HL-60 (cell line): Measurements from ENCODE around the gene CEP72.

ENCODE experiments used
- CTCF ChIP-seq: IDR thresholded peaks from one replicate; pipeline ENCODE4 v1.5.1; 2011; ENCODE audit warnings: low read length, control low read depth, inconsistent platforms; ENCODE audit not compliant: insufficient read depth
- GABPA ChIP-seq: IDR thresholded peaks from 2 replicates; pipeline ENCODE4 v1.6.1; 2012; ENCODE audit warnings: low read depth
- POLR2AphosphoS5 ChIP-seq: IDR thresholded peaks from 2 replicates; pipeline ENCODE4 v1.6.1; 2012; ENCODE audit warnings: low read depth
- TF ChIP-seq, protein P1 (sequence below): IDR thresholded peaks from 2 replicates; pipeline ENCODE4 v1.6.1; 2012; ENCODE audit warnings: low read depth; ENCODE audit not compliant: insufficient replicate concordance

GRCh38 chr5:622946-623522 is 10.9 kb downstream of the CEP72 start:
- TF ChIP-seq CTCF (no peak), POLR2AphosphoS5 (no peak), GABPA (no peak)
- TF ChIP-seq, protein P1, sequence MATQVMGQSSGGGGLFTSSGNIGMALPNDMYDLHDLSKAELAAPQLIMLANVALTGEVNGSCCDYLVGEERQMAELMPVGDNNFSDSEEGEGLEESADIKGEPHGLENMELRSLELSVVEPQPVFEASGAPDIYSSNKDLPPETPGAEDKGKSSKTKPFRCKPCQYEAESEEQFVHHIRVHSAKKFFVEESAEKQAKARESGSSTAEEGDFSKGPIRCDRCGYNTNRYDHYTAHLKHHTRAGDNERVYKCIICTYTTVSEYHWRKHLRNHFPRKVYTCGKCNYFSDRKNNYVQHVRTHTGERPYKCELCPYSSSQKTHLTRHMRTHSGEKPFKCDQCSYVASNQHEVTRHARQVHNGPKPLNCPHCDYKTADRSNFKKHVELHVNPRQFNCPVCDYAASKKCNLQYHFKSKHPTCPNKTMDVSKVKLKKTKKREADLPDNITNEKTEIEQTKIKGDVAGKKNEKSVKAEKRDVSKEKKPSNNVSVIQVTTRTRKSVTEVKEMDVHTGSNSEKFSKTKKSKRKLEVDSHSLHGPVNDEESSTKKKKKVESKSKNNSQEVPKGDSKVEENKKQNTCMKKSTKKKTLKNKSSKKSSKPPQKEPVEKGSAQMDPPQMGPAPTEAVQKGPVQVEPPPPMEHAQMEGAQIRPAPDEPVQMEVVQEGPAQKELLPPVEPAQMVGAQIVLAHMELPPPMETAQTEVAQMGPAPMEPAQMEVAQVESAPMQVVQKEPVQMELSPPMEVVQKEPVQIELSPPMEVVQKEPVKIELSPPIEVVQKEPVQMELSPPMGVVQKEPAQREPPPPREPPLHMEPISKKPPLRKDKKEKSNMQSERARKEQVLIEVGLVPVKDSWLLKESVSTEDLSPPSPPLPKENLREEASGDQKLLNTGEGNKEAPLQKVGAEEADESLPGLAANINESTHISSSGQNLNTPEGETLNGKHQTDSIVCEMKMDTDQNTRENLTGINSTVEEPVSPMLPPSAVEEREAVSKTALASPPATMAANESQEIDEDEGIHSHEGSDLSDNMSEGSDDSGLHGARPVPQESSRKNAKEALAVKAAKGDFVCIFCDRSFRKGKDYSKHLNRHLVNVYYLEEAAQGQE: no peak
